Mucosa of descending colon (tissue), 3 donors: ENCODE data around the gene SIM2. TPM values are rescaled to one million over a fixed set of nuclear protein-coding genes. Genes with fewer than 3 reads are reported as not detected.

Experiments used
- ATAC-seq: fragments of 200-7000 bp; cut with Tn5 transposase; one replicate; pipeline ENCODE4 v1.9.1; 2020; ENCODE audit warnings: mild to moderate bottlenecking, moderate library complexity
- DNase-seq, 3 donors: peaks; one replicate each; pipeline ENCODE4 v3.0.0-alpha.2; 2020
- H3K36me3 ChIP-seq: fragments of 200-600 bp; one replicate; pipeline ENCODE4 v1.8.0; 2021; ENCODE audit warnings: low read depth, mild to moderate bottlenecking
- H3K4me1 ChIP-seq: fragments of 200-600 bp; one replicate; pipeline ENCODE4 v1.8.0; 2021; ENCODE audit warnings: low read depth, mild to moderate bottlenecking
- H3K4me3 ChIP-seq: fragments of 200-600 bp; one replicate; pipeline ENCODE4 v1.8.0; 2021; ENCODE audit warnings: mild to moderate bottlenecking
- H3K9me3 ChIP-seq: fragments of 200-600 bp; one replicate; pipeline ENCODE4 v1.8.0; 2021; ENCODE audit warnings: mild to moderate bottlenecking
- intact Hi-C, 2 donors: fragments of 100-400 bp; cut with DNase I in 1 of 2; cut with micrococcal nuclease in 1 of 2; formaldehyde crosslinking; loops; one replicate each; pipeline versions ENCODE4 v1.11.0 to v1.11.1; 2022; cut with DNase I, micrococcal nuclease
- total RNA-seq, 3 donors: library from RNA; stranded (reverse); fragmentation: NEBNext Ultra II Directional in 2 of 3; extraction: Animal tissue kit (Norgen Biotek cat#: 25700) in 2 of 3; gene quantifications; one replicate each; pipeline versions ENCODE4 v1.2.1 to v1.2.4, GENCODE V29; 2021 to 2023
- TF ChIP-seq, protein P1 (sequence below): fragments of 200-600 bp; IDR thresholded peaks from one replicate; pipeline ENCODE4 v1.8.0; 2022; ENCODE audit warnings: antibody characterized with exemption, mild to moderate bottlenecking
- donor health status: DM: no; HTN: no; CAD: no; lungs with moderate emphysema.
- donor health status: DM: no; HTN: no; CAD: no.
- donor health status: DM: no; HTN: yes; CAD: no.

The SIM2 gene
- total RNA-seq, 3 donors from 2014 or later: not detected

DNA sequence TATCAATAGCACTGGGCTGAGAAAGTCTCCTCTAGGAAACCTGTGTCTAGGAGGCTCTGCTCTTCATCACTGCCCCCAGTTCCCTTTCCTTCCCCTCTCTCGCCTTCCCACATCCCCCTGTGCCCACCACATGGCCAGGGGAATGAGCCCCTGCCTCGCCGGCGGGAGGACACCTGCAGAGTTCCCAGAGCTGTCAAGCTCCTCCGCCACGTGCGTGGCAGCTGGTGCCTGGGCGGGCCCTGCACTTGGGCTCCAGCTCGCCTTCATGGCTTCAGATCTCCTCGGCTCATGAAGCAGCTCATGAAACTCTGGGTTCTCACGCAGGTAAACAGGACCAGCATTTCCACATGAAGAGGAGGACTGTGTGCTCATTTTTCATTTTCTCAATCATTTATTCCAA lies 62.8 kb downstream of the SIM2 start:
- ATAC-seq: no peak
- Histone ChIP-seq H3K4me3 (no peak overlapping the region), H3K4me1 (peaks cover 3% of the 10 kb centered on the region), H3K36me3 (no peaks in the 10 kb centered on the region), H3K9me3 (no peaks in the 10 kb centered on the region)
- DNase-seq: no peak
- intact Hi-C loops: no loop called here
- TF ChIP-seq, protein P1, sequence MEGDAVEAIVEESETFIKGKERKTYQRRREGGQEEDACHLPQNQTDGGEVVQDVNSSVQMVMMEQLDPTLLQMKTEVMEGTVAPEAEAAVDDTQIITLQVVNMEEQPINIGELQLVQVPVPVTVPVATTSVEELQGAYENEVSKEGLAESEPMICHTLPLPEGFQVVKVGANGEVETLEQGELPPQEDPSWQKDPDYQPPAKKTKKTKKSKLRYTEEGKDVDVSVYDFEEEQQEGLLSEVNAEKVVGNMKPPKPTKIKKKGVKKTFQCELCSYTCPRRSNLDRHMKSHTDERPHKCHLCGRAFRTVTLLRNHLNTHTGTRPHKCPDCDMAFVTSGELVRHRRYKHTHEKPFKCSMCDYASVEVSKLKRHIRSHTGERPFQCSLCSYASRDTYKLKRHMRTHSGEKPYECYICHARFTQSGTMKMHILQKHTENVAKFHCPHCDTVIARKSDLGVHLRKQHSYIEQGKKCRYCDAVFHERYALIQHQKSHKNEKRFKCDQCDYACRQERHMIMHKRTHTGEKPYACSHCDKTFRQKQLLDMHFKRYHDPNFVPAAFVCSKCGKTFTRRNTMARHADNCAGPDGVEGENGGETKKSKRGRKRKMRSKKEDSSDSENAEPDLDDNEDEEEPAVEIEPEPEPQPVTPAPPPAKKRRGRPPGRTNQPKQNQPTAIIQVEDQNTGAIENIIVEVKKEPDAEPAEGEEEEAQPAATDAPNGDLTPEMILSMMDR: no peak

DNA sequence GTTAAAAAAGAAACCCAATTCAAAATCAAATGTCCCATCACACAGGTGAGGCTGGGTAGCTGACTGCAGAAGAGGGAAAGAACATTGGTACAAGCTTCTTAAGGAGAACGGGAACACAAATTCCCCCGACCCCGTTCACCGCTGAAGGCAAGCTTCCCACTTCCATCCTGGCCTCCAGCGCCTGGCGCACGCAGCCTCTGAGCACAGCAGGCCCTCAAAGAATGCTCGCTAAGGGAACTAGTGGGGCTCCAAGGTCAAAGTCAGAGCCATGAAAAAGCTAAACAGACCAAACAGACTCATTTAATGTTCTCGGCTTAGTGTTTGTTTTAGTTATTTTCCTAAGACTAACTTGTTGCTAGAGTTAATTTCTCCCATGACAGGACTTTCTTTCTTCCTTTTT lies 63.7 kb downstream of the SIM2 start:
- Histone ChIP-seq H3K4me1 (peaks cover 6% of the 10 kb centered on the region), H3K4me3 (no peak overlapping the region), H3K9me3 (no peaks in the 10 kb centered on the region), H3K36me3 (no peaks in the 10 kb centered on the region)
- no peak for ATAC-seq
- no peak for DNase-seq
- TF ChIP-seq, protein P1: no peak
- intact Hi-C loops: no loop called here

DNA sequence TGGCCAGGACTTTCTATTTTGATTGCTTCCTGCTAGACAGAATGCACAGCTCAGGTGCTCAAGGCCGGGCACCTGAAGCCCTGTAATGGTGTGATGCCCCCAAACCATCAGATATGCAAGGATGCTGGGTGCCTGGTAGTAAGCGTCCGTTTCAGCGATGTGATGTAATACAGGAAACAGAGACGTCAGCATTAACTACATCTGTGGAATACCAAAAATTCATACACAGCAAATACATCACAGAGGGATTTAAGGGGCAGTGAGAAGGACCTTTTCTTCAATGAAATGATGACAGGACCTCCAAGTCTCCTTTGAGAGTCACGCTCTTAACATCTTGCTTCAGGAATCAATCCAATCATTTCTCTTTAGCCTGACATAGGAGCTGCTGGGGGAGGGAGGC lies 64.4 kb downstream of the SIM2 start:
- Histone ChIP-seq H3K36me3 (no peaks in the 10 kb centered on the region), H3K4me1 (peaks cover 6% of the 10 kb centered on the region), H3K9me3 (no peaks in the 10 kb centered on the region), H3K4me3 (no peak overlapping the region)
- DNase-seq: no peak
- TF ChIP-seq, protein P1: no peak
- ATAC-seq: no peak
- intact Hi-C loops: no loop called here

DNA sequence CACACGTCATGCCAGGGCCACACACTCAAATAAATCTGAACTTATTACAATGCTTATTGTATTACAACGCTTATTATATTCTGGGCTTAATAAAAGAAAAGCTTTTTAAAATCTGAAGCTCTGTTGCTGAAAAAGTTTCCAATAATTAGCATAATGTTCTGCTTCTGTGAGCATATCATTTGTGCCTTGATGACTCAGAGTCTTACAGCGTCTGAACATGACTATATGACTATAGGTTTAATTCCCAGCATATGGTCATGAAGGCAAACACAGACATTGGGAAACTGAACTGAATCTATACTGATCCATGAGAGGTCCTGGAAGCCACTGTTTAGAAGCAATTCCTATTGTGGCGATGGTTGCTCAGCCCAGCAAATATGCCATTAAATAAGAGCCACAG lies 66.3 kb downstream of the SIM2 start:
- H3K4me1 ChIP-seq: peaks cover 15% of the 10 kb centered on the region
- H3K9me3 ChIP-seq: no peaks in the 10 kb centered on the region
- no peak overlapping the region for H3K4me3 ChIP-seq
- TF ChIP-seq, protein P1: no peak
- H3K36me3 ChIP-seq: no peaks in the 10 kb centered on the region
- DNase-seq (no peak), ATAC-seq (no peak)
- intact Hi-C loops: no loop called here

DNA sequence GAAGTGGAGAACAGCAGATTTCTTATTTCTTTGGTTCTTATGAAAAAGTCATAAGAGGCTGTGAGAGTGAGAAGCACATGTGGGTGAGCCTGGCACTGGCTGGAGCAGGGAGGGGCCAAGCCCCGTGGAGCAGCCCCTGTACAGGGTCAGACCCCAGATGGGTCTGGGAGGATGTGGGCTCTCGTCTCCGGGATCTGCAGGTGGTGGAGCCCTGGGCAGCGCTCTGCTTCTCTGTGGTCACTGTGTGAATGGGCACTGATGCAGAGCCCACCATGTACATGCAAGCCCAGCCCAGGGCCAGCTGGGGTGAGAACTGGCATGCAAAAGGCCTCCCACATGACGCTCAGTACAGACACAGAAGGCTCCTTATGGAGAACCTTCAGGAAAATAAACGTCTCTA lies 67.6 kb downstream of the SIM2 start:
- DNase-seq (no peak), ATAC-seq (no peak)
- Histone ChIP-seq H3K4me3 (no peak overlapping the region), H3K9me3 (no peaks in the 10 kb centered on the region), H3K36me3 (no peaks in the 10 kb centered on the region), H3K4me1 (peaks cover 15% of the 10 kb centered on the region)
- intact Hi-C loops: no loop called here
- TF ChIP-seq, protein P1: no peak

DNA sequence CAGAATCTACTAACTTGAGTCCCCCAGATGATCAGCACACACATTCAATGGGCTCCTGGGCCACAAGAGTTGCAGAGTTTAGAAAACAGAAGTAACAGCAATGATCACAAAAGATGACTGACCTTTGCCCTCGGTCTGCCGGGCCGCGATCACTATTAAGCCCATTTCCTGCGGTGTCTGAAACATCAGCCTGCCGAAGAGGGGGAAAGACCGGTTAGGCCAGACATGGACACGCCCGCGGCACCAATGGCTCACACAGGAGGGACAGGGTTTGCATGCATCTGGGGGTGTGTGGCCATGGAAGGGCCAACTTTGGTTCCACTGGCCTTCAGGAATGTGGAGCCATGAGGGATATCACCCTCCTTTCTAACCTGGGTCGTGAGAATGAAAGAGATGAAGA lies 68.2 kb downstream of the SIM2 start:
- Histone ChIP-seq H3K4me1 (peaks cover 15% of the 10 kb centered on the region), H3K9me3 (no peaks in the 10 kb centered on the region), H3K4me3 (no peak overlapping the region), H3K36me3 (no peaks in the 10 kb centered on the region)
- intact Hi-C loops: no loop called here
- peak in 1 of 3 donors; percentile 50 for DNase-seq
- TF ChIP-seq, protein P1: no peak
- ATAC-seq: peak; percentile 69
